RWPE1 (cell line): Measurements from ENCODE around the gene OSBPL1A.
A peak's percentile ranks its signal among the peaks of the same experiment; 100 is the strongest.

Experiments used
- CTCF ChIA-PET: fragments of 350-600 bp; sonication (Branson Sonifier 250); formaldehyde crosslinking; extraction: SDS; loops from one replicate; lab custom pipeline; 2021; lab: Yijun Ruan, JAX
- POLR2A ChIA-PET: fragments of 400-600 bp; formaldehyde crosslinking; extraction: SDS; loops from one replicate; lab custom pipeline; 2020; ENCODE audit warnings: antibody characterized with exemption; ENCODE audit not compliant: low non-redundant PET; lab: Yijun Ruan, JAX
- DNase-seq: peaks from one replicate; pipeline ENCODE4 v3.0.0; 2012; ENCODE audit warnings: low spot score
- H3K27ac ChIP-seq: fragments of 450-650 bp; 2 replicates; pipeline ENCODE4 v1.5.1; 2017
- TF ChIP-seq, protein P1 (sequence below): fragments of 450-650 bp; conservative IDR thresholded peaks from 2 replicates; pipeline ENCODE4 v1.5.1; 2017; ENCODE audit warnings: low read depth, mild to moderate bottlenecking

OSBPL1A gene

DNA sequence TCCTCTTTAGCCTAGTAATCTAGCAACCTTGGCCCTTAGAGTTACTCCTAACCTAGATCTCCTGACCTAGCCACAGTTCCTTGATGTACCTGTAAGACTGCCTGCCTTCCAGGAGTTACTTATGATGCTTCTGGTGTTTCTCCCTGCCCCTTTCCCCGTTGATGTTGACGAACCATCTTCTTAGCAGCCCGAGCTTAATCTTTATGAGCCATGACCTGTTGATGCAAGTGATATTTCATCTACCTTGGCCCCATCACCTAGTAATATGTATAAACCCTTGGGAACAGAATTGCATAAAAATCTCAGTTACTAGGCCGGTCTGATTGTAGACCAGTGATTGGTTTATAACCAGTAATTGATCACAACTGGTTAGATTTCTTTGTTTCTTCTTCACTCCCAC lies 31.6 kb upstream of the OSBPL1A start:
- ChIA-PET CTCF (interaction anchor here (0.7 kb wide), 1 partner anchor 12 kb away, joined by 3 read pairs; no protein-coding TSS in a partner anchor), POLR2A (no interaction called here)
- no peak overlapping the region for H3K27ac ChIP-seq
- TF ChIP-seq, protein P1, sequence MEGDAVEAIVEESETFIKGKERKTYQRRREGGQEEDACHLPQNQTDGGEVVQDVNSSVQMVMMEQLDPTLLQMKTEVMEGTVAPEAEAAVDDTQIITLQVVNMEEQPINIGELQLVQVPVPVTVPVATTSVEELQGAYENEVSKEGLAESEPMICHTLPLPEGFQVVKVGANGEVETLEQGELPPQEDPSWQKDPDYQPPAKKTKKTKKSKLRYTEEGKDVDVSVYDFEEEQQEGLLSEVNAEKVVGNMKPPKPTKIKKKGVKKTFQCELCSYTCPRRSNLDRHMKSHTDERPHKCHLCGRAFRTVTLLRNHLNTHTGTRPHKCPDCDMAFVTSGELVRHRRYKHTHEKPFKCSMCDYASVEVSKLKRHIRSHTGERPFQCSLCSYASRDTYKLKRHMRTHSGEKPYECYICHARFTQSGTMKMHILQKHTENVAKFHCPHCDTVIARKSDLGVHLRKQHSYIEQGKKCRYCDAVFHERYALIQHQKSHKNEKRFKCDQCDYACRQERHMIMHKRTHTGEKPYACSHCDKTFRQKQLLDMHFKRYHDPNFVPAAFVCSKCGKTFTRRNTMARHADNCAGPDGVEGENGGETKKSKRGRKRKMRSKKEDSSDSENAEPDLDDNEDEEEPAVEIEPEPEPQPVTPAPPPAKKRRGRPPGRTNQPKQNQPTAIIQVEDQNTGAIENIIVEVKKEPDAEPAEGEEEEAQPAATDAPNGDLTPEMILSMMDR = no peak
- DNase-seq = no peak

GRCh38 chr18:24428709-24429108 lies 31.1 kb upstream of the OSBPL1A start:
- CTCF ChIA-PET = interaction anchor here (0.7 kb wide), 1 partner anchor 11 kb away, joined by 3 read pairs; no protein-coding TSS in a partner anchor
- no peak overlapping the region for H3K27ac ChIP-seq
- TF ChIP-seq, protein P1 = 0 out of 2 replicates have a peak, but pooled peaks have one; percentile 11
- no peak for DNase-seq
- POLR2A ChIA-PET = no interaction called here

GRCh38 chr18:24427484-24427883 lies 29.9 kb upstream of the OSBPL1A start:
- peak; percentile 4 for DNase-seq
- TF ChIP-seq, protein P1 = no peak
- no peak overlapping the region for H3K27ac ChIP-seq
- ChIA-PET POLR2A (no interaction called here), CTCF (no interaction called here)

DNA sequence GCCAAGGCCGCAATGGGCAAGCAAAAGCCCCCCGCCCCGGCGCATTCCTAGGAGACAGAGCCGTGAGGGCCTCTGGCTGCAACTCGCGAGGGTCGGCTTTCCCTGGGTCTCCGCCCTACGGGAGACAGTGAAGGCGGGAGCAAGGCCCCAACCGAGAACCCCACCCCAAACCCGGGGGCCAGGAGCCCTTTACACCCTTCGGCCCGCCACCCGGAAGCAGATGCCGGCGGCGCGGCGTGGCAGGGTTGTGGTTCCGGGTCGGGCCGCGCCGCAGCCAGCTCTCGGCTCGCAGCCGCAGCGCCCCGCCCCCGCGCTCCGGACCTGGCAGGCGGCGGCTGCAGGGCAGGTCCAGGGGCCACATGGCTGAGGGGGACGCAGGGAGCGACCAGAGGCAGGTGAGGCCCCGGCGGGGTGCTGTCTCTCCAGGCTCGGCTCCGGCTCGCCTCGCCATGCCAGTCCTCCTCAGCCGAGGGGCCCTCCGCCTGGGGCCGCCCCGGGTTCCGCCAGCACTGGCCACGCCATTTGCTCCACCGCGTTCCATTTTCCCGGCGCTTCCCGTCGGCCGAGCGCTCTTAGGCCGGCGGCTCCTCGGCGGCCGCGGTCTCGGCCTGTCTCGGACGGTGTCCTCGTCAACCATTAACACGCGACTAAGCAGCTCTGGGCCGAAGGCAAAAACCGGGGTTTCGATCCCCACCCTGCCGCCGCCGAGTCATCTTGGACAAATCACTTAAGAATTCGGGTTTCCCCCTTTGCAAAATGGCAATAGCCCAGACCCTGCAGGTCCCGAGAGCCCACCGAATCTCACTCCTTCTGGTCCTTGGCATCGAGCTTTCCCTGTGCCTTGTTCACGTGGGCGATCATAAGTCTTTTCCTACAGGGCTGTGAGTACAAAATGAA lies 29.0 kb upstream of the OSBPL1A start, which contains the start of gene IMPACT:
Gene IMPACT, plus strand, starts transcription at position 273 of the 897 bp plus-strand sequence. Its CDS starts 87 bp downstream, at position 360.
- TF ChIP-seq, protein P1 = no peak
- ChIA-PET POLR2A (interaction anchor here (0.6 kb wide), 1 partner anchor 29 kb away, joined by 3 read pairs; the partner anchor contains the start of gene OSBPL1A), CTCF (no interaction called here)
- peak within 1 kb of the TSS; percentile 85 for H3K27ac ChIP-seq
- DNase-seq = peak; percentile 86

DNA sequence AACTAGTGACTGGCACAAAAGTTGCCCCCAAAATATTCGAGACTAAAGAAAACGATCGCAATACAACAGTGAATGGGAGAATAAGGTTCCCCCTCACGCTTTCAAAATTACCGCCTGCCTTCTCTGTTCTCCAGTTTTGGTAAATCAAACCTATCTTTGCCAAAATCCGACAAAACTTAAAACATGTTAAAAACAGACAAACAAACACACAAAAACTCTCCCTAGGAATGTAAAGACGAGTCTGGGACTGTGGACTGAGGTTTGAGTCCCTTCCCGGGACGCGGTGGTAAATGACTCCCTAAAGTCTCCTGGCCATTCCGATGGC lies 28.4 kb upstream of the OSBPL1A start:
- ChIA-PET POLR2A (interaction anchor here (0.6 kb wide), 1 partner anchor 28 kb away, joined by 3 read pairs; the partner anchor contains the start of gene OSBPL1A), CTCF (no interaction called here)
- H3K27ac ChIP-seq = peak overlapping the region; percentile 85
- TF ChIP-seq, protein P1 = no peak
- DNase-seq = no peak

GRCh38 chr18:24421831-24422230 lies 24.2 kb upstream of the OSBPL1A start:
- CTCF ChIA-PET = no interaction called here
- no peak for DNase-seq
- no peak overlapping the region for H3K27ac ChIP-seq
- TF ChIP-seq, protein P1 = no peak
- POLR2A ChIA-PET = no interaction called here
